GM12892 (cell line): Measurements from ENCODE around the gene GADD45GIP1.

ENCODE experiments used
- DNase-seq: peaks from one replicate; pipeline ENCODE4 v3.0.0; 2011; ENCODE audit not compliant: insufficient read length
- FAIRE-seq: peaks from 2 replicates; lab custom pipeline; 2011; peaks lifted over from hg19 to GRCh38; lab: Jason Lieb, UNC
- POLR2A ChIP-seq: IDR thresholded peaks from 2 replicates; pipeline ENCODE4 v1.6.1; 2011; ENCODE audit warnings: low read depth, low read length, control low read depth
- POLR2AphosphoS5 ChIP-seq: IDR thresholded peaks from 2 replicates; pipeline ENCODE4 v1.6.1; 2011; ENCODE audit warnings: low read depth, low read length, control low read depth
- TAF1 ChIP-seq: IDR thresholded peaks from 2 replicates; pipeline ENCODE4 v1.6.1; 2011; ENCODE audit warnings: low read depth, mild to moderate bottlenecking, control low read depth, low read length, borderline replicate concordance

GADD45GIP1 gene

GRCh38 chr19:12944104-12944674, 12.8 kb downstream of the GADD45GIP1 start:
- no peak for TF ChIP-seq POLR2A
- no peak for DNase-seq
- no peak for FAIRE-seq

- no peak; the same call in 1 of the 2 replicates for TF ChIP-seq POLR2AphosphoS5
- TF ChIP-seq POLR2A, result peak; percentile 48; the same call in 1 of the 2 replicates
- FAIRE-seq (no peak), DNase-seq (no peak)
Observed at GRCh38 chr19:12943437-12944044, 13.5 kb downstream of the GADD45GIP1 start.

- TF ChIP-seq POLR2A (no peak), POLR2AphosphoS5 (no peak)
- DNase-seq, result no peak
- FAIRE-seq, result peak; percentile 36
Observed at GRCh38 chr19:12940897-12941296, 16.1 kb downstream of the GADD45GIP1 start.

- no peak for TF ChIP-seq TAF1
- 0 out of 2 replicates have a peak, but pooled peaks have one; percentile 4 for TF ChIP-seq POLR2AphosphoS5
- no peak for DNase-seq
- peak; percentile 42 for FAIRE-seq
Observed at GRCh38 chr19:12939975-12940423, 17.0 kb downstream of the GADD45GIP1 start.

GRCh38 chr19:12938779-12939601, 18.0 kb downstream of the GADD45GIP1 start:
- FAIRE-seq (peak; percentile 46), DNase-seq (no peak)
- TF ChIP-seq POLR2A, result no peak
- no peak for TF ChIP-seq TAF1
- peak; percentile 67; the same call in 1 of the 2 replicates for TF ChIP-seq POLR2AphosphoS5

- DNase-seq (peak; percentile 96), FAIRE-seq (peak; percentile 97)
- peak; percentile 99 for TF ChIP-seq POLR2AphosphoS5
- TF ChIP-seq TAF1, result peak; percentile 84
- peak; percentile 99 for TF ChIP-seq POLR2A
Observed at GRCh38 chr19:12937927-12938778, 18.9 kb downstream of the GADD45GIP1 start, which contains the start of gene CALR. Gene CALR, plus strand, starts transcription at chr19:12938609. Its CDS starts 71 bp downstream, at chr19:12938680.

GRCh38 chr19:12937093-12937926, 19.7 kb downstream of the GADD45GIP1 start:
- TF ChIP-seq TAF1 (no peak), POLR2A (no peak), POLR2AphosphoS5 (no peak)
- peak; percentile 46 for FAIRE-seq

GRCh38 chr19:12936582-12936981, 20.4 kb downstream of the GADD45GIP1 start:
- DNase-seq (no peak), FAIRE-seq (no peak)
- TF ChIP-seq POLR2A, result no peak

More at GRCh38 chr19:12937093-12937926, 19.7 kb downstream of the GADD45GIP1 start:
- no peak for DNase-seq

GRCh38 chr19:12935071-12935470, 22.0 kb downstream of the GADD45GIP1 start:
- FAIRE-seq (no peak), DNase-seq (no peak)
- TF ChIP-seq TAF1 (no peak), POLR2AphosphoS5 (no peak), POLR2A (no peak)

GRCh38 chr19:12933287-12934072, 23.5 kb downstream of the GADD45GIP1 start, which contains the start of gene FARSA:
Gene FARSA, minus strand, starts transcription at chr19:12933711. Its CDS starts 15 bp downstream, at chr19:12933696.
- peak; percentile 96 for FAIRE-seq
- DNase-seq, result peak; percentile 91
- TF ChIP-seq POLR2AphosphoS5, result peak; percentile 96
- peak; percentile 93 for TF ChIP-seq TAF1
- TF ChIP-seq POLR2A, result peak; percentile 96
